Activated CD4-positive, CD25-positive, alpha-beta regulatory T cell (primary cell): ENCODE data around the gene SLC25A21.
"Not testable (repeated sequence)": the region's sequence is repeated elsewhere in the genome, so short reads cannot be mapped to it uniquely, and the experiment has no call there.

Experiments used
- DNase-seq, 4 experiments: peaks; one replicate each; lab custom pipeline; 2025; lab: John Stamatoyannopoulos, UW

The SLC25A21 gene

GRCh38 chr14:37088356-37089215 lies 83.8 kb downstream of the SLC25A21 start:
- no peak for DNase-seq

GRCh38 chr14:37087520-37087919 lies 84.9 kb downstream of the SLC25A21 start:
- DNase-seq = no peak

GRCh38 chr14:37083599-37083998 lies 88.8 kb downstream of the SLC25A21 start:
- no peak for DNase-seq

- no peak for DNase-seq
Measured at GRCh38 chr14:37082449-37082848, 90.0 kb downstream of the SLC25A21 start.

GRCh38 chr14:37081856-37082255 lies 90.5 kb downstream of the SLC25A21 start:
- DNase-seq = no peak

- DNase-seq = no peak
Measured at GRCh38 chr14:37081218-37081617, 91.2 kb downstream of the SLC25A21 start.

- no peak for DNase-seq
Measured at GRCh38 chr14:37078131-37078530, 94.3 kb downstream of the SLC25A21 start.

GRCh38 chr14:37074320-37074719 lies 98.1 kb downstream of the SLC25A21 start:
- not testable (repeated sequence) for DNase-seq

GRCh38 chr14:37063467-37064240 lies 108.8 kb downstream of the SLC25A21 start:
- DNase-seq = no peak

- no peak for DNase-seq
Measured at GRCh38 chr14:37062191-37062803, 110.1 kb downstream of the SLC25A21 start.

GRCh38 chr14:37061697-37062096 lies 110.7 kb downstream of the SLC25A21 start:
- DNase-seq = no peak

GRCh38 chr14:37060496-37061260 lies 111.7 kb downstream of the SLC25A21 start:
- DNase-seq = no peak

- DNase-seq = no peak
Measured at GRCh38 chr14:37057776-37058175, 114.6 kb downstream of the SLC25A21 start.

GRCh38 chr14:37056473-37056872 lies 115.9 kb downstream of the SLC25A21 start:
- no peak for DNase-seq

- DNase-seq = no peak
Measured at GRCh38 chr14:37054869-37055268, 117.5 kb downstream of the SLC25A21 start.

- DNase-seq = no peak
Measured at GRCh38 chr14:37054144-37054543, 118.3 kb downstream of the SLC25A21 start.

GRCh38 chr14:37051680-37052079 lies 120.7 kb downstream of the SLC25A21 start:
- no peak for DNase-seq

- DNase-seq = no peak
Measured at GRCh38 chr14:37051153-37051552, 121.3 kb downstream of the SLC25A21 start.

GRCh38 chr14:37048666-37049071 lies 123.7 kb downstream of the SLC25A21 start:
- no peak for DNase-seq

- DNase-seq = no peak
Measured at GRCh38 chr14:37047996-37048395, 124.4 kb downstream of the SLC25A21 start.

GRCh38 chr14:37047226-37047625 lies 125.2 kb downstream of the SLC25A21 start:
- DNase-seq = no peak

- DNase-seq = no peak
Measured at GRCh38 chr14:37046815-37047214, 125.6 kb downstream of the SLC25A21 start.
